Body of pancreas (tissue), 4 donors: Measurements from ENCODE around the gene ZFAND2A.

ENCODE experiments used
- CTCF ChIP-seq, 7 experiments: fragments of 450-650 bp in 4 of 7; fragments of 200-600 bp in 3 of 7; sonication (generic) in 3 of 7; IDR thresholded peaks; one replicate each; pipeline ENCODE4 v1.5.1; 2016 to 2019; ENCODE audit warnings: antibody characterized with exemption in 7 of 7
- POLR2A ChIP-seq, 3 donors: fragments of 450-650 bp; IDR thresholded peaks; one replicate each; pipeline ENCODE4 v1.6.1; 2016; ENCODE audit warnings: antibody characterized with exemption in 3 of 3, mild to moderate bottlenecking in 2 of 3

- TF ChIP-seq CTCF (IDR thresholded peaks at IDR 0.05) (no peak), POLR2A (IDR thresholded peaks at IDR 0.05) (peak in 1 of 3 donors; percentile 23)
These were observed 3.0 kb downstream of the ZFAND2A start for GRCh38 chr7:1156782-1157535.
